ENCODE results near the gene PREX1.

DNA sequence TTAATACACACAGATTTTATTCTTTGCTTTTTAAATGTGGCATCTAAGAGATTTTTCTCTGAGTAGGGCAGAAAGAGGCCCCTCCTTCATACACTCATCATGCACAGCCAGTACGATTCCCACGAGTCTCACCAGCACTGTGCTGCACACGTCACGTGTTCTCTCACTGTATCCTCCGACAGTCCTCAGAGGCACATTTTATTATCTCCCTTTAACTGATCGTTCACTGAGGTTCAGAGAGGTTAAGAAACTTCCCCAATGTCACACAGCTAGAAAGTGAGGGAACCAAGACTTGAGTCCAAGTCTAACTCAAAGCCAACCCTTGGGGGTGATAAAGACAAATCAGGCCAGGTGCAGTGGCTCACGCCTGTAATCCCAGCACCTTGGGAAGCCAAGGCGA, 142.5 kb downstream of the PREX1 start:
- no peak for TF ChIP-seq RFX5 (IDR thresholded peaks at IDR 0.05; ENCODE audit: low read length)
- TF ChIP-seq EP300 (IDR thresholded peaks at IDR 0.05; ENCODE audit: borderline replicate concordance in 1 of 2, low read depth in 1 of 2, low read length in 1 of 2) = no peak
- TF ChIP-seq EZH2phosphoT487 (IDR thresholded peaks at IDR 0.05; ENCODE audit: borderline replicate concordance, low read depth) = no peak
- no peak for TF ChIP-seq USF2 (IDR thresholded peaks at IDR 0.05; ENCODE audit: borderline replicate concordance, low read depth, low read length)
- no peak for TF ChIP-seq CTCF (IDR thresholded peaks at IDR 0.05)
- TF ChIP-seq MXI1 (IDR thresholded peaks at IDR 0.05; ENCODE audit: low read depth, low read length) = no peak
